NB4 (cell line): ENCODE data around the gene ADAMTS12.

Source experiments
- DNase-seq: peaks from one replicate; pipeline ENCODE4 v3.0.0; 2010; ENCODE audit warnings: low read depth
- H3K4me3 ChIP-seq: one replicate; pipeline ENCODE4 v1.5.1; 2011; ENCODE audit warnings: mild to moderate bottlenecking, low read depth, low read length, moderate library complexity
- MYC ChIP-seq: IDR thresholded peaks from 2 replicates; pipeline ENCODE4 v1.6.1; 2011; ENCODE audit warnings: low read depth, low read length
- POLR2A ChIP-seq: IDR thresholded peaks from 2 replicates; pipeline ENCODE4 v1.6.1; 2011; ENCODE audit warnings: mild to moderate bottlenecking; ENCODE audit not compliant: insufficient read length; ENCODE audit errors: extremely low read depth
- TF ChIP-seq, protein P1 (sequence below): IDR thresholded peaks from one replicate; pipeline ENCODE4 v1.5.1; 2012; ENCODE audit warnings: low read depth, low read length
- TF ChIP-seq, protein P2 (sequence below): IDR thresholded peaks from 2 replicates; pipeline ENCODE4 v1.6.1; 2011; ENCODE audit warnings: low read depth, low read length

Gene ADAMTS12

DNA sequence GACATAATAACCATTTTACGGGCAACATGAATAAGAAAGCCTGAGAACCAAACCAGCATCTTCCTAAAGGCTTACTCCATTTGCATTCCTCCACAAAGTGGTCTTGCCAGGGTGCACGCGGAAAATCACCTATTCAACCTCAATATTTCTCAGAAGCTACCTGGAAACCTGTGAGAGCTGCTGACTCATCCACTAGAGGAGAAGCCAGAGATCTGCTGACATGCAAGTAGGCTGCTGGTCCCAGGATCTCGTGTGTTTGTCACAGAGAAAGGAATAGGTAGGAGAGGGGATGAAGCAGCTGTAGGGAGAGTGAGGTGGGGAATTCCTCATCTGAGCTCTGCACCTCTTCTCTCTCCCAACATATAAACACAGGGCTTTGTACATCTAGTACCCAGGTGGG, 138.1 kb downstream of the ADAMTS12 start:
- TF ChIP-seq, protein P1, sequence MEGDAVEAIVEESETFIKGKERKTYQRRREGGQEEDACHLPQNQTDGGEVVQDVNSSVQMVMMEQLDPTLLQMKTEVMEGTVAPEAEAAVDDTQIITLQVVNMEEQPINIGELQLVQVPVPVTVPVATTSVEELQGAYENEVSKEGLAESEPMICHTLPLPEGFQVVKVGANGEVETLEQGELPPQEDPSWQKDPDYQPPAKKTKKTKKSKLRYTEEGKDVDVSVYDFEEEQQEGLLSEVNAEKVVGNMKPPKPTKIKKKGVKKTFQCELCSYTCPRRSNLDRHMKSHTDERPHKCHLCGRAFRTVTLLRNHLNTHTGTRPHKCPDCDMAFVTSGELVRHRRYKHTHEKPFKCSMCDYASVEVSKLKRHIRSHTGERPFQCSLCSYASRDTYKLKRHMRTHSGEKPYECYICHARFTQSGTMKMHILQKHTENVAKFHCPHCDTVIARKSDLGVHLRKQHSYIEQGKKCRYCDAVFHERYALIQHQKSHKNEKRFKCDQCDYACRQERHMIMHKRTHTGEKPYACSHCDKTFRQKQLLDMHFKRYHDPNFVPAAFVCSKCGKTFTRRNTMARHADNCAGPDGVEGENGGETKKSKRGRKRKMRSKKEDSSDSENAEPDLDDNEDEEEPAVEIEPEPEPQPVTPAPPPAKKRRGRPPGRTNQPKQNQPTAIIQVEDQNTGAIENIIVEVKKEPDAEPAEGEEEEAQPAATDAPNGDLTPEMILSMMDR: no peak
- TF ChIP-seq MYC (no peak), POLR2A (no peak)
- TF ChIP-seq, protein P2, sequence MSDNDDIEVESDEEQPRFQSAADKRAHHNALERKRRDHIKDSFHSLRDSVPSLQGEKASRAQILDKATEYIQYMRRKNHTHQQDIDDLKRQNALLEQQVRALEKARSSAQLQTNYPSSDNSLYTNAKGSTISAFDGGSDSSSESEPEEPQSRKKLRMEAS: no peak
- no peak for DNase-seq

DNA sequence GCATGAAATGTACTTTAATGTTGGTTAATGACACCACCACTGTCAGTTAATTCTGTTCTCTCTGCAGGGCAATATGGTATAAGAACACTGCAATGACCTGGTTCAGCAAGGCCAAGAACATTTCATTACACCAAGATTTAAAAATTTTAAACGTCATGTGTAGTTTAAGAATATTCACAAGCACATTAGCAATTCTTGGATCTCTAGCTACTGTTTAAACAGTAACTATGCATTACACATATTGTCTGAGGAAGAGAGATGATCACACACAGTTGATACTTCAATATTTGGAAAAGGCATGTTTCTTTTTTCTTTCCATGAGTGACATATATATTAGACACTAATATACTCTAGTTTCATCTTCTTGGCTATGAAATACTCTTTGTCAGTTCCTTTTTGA, 143.0 kb downstream of the ADAMTS12 start:
- TF ChIP-seq, protein P2: no peak
- TF ChIP-seq, protein P1: no peak
- TF ChIP-seq MYC: no peak
- TF ChIP-seq POLR2A: no peak
- no peak for DNase-seq
- no peak overlapping the region for H3K4me3 ChIP-seq

More for the DNA sequence above, 138.1 kb downstream of the ADAMTS12 start:
- H3K4me3 ChIP-seq: no peak overlapping the region

DNA sequence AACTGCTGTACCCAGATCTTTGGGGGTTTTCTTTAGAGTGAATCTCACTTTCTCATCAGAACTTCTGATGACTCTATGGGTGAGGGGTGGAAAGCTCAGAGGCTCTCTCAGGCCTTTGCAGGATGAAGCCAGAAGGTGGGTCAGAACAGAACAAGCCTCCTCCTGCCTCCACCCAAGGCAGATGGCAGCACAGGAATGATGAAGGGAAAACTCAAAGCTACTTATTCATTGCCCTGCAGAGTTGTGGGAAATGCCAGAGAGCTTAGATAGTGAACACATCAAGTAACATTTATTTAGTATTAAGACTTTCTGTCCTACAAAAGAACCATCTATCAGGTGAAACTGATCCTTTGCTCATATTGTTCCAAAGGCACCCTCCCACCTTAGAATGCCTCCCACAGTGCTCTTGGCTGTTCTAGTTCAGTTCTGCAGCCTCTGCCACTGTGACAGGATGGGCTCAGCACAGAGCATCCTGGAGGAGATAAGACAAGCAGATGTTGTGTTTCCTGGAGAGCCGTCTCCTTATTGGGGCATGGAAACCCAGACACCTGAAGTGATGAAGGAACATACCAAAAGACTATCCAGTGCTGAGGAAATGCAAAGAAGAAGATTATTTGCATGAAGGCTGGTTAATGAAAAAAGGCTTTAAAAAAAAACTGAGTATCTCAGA, 146.6 kb downstream of the ADAMTS12 start:
- no peak for DNase-seq
- H3K4me3 ChIP-seq: no peak overlapping the region
- no peak for TF ChIP-seq MYC
- no peak for TF ChIP-seq POLR2A
- TF ChIP-seq, protein P2: no peak
- TF ChIP-seq, protein P1: no peak

DNA sequence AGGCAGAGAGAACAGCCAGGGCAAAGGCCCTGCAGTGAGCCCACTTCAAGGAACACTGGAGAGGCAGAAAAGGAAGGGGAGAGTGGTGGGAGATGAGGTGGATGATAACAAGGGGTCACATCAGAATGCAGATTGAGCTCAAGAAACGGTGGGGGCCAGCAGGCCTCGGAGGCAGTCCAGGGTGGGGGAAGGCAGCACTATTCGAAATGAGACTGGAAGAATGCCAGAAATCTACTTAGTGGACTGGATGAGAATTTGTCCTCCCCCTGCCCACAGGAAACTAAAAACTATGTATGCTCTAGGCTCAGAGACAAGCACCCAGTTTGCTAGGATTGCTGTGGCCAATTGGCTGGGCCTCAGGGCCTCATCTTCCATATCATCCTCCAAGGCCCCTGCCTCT, 148.7 kb downstream of the ADAMTS12 start:
- H3K4me3 ChIP-seq: no peak overlapping the region
- TF ChIP-seq, protein P2: no peak
- TF ChIP-seq MYC (no peak), POLR2A (no peak)
- TF ChIP-seq, protein P1: no peak
- no peak for DNase-seq

GRCh38 chr5:33742181-33742580, 149.6 kb downstream of the ADAMTS12 start:
- H3K4me3 ChIP-seq: no peak overlapping the region
- no peak for DNase-seq
- TF ChIP-seq, protein P1: no peak
- TF ChIP-seq, protein P2: no peak
- TF ChIP-seq POLR2A (no peak), MYC (no peak)
